Stimulated activated CD4-positive, alpha-beta T cell treated with anti-CD3 and anti-CD28 coated beads, Interleukin-1b, Interleukin-23, amount 100 ng/mL, for 1 hour (primary cell): ENCODE data around the gene DEFB110.

ENCODE experiments used
- DNase-seq, 2 donors: peaks; one replicate each; pipeline ENCODE4 v3.0.0-alpha.2; 2020; ENCODE audit warnings: low read depth in 2 of 2

DEFB110 gene

GRCh38 chr6:50021894-50022293 is at the start of gene DEFB110:
DEFB110 (minus strand) TSS chr6:50021994; CDS start chr6:50021935, 59 bp downstream.
- DNase-seq, result no peak

GRCh38 chr6:50070101-50070500 is 48.3 kb upstream of the DEFB110 start:
- no peak for DNase-seq

GRCh38 chr6:50062051-50062450 is 40.3 kb upstream of the DEFB110 start:
- no peak for DNase-seq

GRCh38 chr6:50056242-50056641 is 34.4 kb upstream of the DEFB110 start:
- DNase-seq, result no peak

DNA sequence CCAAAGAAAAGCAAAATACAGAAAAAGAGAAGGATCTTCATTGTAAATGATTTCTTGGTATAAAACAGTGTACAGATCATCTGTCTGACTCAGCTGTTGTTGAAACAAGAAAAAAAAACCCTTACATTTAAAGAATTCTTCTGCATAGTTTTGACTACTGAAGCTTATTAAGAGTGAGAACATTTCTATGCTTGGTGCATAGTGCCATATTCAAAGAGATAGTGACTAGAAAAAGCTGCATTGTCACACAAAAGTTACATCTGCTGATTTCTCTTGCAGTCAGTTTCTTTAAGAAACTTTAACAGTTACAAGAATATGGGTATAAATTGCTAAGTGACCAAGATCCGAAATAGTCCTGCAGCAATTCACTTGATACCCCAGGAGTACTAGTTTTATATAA is 28.0 kb upstream of the DEFB110 start, which contains the start of gene DEFB112:
Gene DEFB112, minus strand, starts transcription at position 101 of the 400 bp plus-strand sequence. Its CDS starts 60 bp downstream, at position 41.
- DNase-seq, result no peak

DNA sequence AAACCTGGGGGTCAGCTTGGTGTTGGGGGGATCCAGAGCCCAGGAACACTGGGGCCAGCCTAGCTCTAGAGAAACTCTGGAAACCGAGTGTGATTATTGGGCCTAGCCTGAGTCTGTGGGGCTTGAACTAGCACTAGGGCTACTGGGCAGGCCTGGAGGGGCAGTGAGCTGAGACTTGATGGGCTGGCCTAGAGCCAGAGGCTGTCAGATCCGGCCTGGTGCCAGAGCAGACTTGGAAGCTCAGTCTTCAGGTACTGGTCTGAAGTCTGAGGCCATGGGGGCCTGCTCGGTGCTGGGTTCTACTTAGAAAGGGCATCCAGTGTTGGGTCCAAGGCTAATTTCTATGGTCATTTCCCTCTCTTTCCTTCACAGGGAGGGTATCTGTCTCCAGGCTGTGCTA is 25.2 kb upstream of the DEFB110 start:
- no peak for DNase-seq

- DNase-seq, result no peak
Observed at GRCh38 chr6:50030777-50031562, 9.2 kb upstream of the DEFB110 start.

DNA sequence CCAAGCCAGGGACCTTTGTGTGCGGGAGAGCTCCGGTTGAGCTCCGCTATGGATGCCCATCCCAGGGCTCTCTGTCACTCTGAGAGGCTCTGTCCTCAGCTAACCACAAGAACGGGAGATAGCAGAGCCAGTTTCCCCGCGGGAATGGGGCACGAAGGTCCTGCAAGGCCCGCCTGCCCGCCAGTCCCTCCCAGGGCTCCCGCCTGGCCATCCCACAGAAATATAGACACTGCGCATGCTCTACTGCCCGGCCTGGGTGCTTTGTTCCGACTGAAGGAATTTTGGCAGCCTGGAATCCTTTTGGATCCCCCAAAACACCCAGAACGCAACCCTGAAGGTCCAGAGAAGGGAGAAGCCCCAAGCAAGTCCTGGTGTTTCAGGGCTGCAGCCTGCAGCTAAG is 8.6 kb upstream of the DEFB110 start:
- no peak for DNase-seq

DNA sequence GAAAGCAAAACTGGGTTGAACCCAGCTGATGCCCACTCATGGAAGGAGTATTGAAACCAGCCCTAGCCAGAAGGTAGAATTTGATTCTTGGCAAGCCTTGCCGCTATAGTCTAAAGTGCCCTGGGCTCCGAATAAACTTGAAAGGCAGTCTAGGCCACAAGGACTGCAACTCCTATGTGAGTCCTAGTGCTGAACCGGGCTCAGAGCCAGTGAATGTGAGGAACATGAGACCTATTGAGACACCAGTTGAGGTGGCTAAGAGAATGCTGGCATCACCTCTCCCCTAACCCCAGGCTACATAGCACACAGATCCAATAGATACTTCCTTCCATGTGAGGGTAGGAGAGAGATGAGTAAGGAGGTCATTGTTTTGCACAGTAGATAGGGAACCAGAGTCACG is 3.5 kb upstream of the DEFB110 start:
- DNase-seq, result no peak

DNA sequence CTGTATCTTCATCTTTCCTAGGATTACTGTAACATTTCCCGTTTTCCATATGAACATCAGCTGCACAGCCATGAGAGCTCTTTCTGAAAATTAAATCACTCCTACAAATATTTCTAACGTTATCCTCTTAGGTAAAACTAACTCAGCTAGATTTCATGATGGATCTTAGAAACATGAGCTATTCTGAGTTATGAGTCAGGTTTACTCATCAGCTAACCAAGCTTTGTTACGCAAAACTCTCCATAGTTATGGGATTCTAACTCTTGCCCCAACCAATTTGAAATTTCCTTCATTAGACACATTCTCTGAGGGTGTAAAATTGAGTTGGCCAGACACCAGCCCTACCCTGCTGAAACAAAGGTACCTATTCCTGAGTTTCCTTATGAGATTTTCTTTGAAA is 14.0 kb downstream of the DEFB110 start:
- DNase-seq, result no peak

GRCh38 chr6:50003139-50003538 is 18.7 kb downstream of the DEFB110 start:
- DNase-seq, result no peak

DNA sequence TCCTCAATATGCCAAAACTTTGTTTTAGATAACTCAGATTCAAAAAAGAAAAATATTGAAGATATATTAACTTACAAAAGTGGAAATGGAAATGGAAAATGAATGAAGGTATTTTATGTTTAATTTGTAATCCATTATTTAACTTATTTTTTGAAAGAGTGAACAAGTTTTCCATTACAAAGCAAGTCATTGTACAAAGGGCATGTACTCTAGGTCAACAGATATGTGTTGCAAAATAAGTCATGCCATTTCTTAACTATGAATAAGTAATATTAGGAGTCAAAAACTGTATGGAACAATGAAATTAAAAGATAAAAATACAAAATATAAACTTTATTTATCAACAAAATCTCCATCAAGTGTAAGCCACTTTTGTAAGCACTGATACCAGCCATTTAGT is 26.5 kb downstream of the DEFB110 start:
- DNase-seq, result no peak

DNA sequence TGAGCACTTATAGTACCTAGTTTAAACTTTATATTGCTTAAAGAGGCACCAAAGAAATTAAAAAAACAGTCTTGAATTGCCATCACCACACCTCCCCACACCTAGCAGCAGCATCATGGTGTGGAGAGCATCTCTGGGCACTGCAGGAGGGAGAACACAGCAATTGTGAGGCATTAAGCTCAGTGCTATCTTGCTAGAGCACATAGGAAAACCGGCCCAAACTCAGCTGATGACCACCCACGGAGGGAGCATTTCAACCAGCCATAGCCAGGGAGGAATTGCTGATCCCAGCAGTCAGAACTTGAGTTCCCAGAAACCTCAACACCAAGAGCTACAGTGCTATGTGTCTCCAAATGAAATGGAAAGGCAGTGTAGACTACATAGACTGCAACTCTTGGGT is 32.9 kb downstream of the DEFB110 start:
- DNase-seq, result no peak

DNA sequence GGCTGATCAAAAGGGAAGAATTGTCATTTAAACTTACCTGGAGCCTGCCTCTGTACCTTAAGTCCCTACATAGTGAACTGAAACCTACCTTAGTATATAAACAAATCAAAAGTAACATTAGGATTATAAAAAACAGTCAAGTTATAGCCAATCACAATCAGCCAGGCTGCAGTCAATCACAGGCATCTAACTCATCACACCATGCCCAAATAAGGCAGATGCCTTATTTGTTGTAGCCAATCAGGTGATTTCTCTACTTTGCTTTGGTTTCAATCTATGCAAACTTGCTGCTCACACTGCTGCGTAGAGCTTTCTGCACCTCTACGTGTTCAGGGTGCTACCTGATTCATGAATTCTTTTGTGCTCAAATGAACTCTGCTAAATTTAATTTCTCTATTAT is 34.0 kb downstream of the DEFB110 start:
- no peak for DNase-seq

DNA sequence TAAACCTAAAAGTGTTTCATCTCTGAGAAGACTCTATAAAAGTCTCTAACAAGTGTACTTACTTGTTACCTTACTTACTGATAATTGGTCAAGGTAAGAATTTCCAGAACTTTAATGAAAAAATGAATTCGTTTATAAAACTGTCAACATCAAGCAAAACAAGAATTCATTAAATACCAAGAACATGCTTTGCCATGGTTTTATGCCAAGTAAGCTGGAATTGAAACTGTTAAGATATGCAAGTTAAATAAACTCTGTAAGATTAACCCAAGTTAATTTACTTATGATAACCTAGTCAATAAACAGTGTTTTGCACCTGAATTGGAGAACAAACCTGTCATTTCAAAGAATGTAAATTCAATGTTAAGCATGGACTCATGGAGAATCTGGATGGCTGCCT is 35.2 kb downstream of the DEFB110 start:
- DNase-seq, result no peak

DNA sequence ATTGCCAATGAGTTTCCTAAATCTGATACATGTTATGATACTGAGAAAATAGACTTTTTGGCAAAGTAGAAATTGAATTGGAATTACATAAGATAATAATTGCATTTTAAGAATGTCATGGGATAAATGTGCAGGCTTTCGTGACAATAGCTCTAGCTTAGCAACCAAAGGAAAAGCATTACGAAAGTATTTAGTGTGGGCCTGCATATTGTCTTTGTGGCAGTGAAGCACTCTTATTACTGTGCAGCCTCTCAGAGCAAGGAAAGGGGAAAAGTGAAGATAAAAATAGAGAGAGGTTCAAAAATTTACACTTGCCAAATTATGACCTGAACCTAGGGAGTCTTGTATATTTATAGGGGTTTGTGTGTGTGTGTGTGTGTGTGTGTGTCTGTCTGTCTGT is 39.7 kb downstream of the DEFB110 start:
- no peak for DNase-seq

DNA sequence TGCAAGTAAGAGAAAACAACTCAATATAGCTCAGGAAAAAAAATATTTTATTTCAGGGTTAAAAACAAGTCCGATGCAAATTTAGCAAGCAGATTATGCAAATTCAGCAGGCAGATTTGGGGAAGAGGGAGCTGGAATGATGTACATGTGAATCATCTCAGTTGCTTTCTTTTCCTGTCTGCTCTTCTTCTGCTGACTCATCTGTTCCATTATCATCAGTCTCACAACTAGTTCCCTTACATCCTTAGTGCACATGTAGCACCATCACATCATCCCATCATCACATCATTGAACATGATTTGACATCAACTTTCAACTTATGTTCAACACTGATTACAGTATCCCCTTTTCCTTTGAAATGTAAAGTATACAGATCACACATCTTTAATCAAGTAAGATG is 40.9 kb downstream of the DEFB110 start:
- no peak for DNase-seq

GRCh38 chr6:49979584-49979983 is 42.2 kb downstream of the DEFB110 start:
- no peak for DNase-seq

- DNase-seq, result no peak
Observed at GRCh38 chr6:49978332-49979226, 43.2 kb downstream of the DEFB110 start.

DNA sequence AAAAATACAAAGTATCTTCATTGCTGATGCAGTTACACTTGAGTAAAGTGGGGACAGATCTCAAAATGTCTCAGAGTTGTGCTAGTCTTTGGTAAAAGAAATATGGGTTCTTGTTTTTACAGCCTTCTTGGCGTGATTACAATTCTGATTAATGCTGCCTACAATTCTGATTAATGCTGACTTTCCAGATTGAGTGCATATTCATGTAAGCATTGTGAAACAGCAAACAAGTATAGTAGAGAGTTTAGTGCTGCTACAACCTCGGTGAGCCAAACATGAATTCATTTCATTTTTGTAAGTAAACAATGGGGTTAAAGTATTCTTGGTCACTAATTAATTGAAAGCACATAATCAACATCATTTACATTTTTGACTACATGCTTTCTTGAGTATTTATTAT is 52.2 kb downstream of the DEFB110 start, which contains the start of gene DEFB113:
Gene DEFB113, minus strand, starts transcription at position 21 of the 400 bp plus-strand sequence. Its CDS starts 0 bp downstream, at position 21.
- DNase-seq, result no peak
